HG03025 (cell line): Measurements from ENCODE around the gene HTT.

ENCODE experiments used
- ATAC-seq: cut with Tn5 transposase; IDR thresholded peaks from one replicate; pipeline ENCODE4 v1.9.1; 2021; ENCODE audit warnings: mild to moderate bottlenecking, moderate library complexity; ENCODE audit not compliant: unreplicated experiment, low FRiP score

The HTT gene

DNA sequence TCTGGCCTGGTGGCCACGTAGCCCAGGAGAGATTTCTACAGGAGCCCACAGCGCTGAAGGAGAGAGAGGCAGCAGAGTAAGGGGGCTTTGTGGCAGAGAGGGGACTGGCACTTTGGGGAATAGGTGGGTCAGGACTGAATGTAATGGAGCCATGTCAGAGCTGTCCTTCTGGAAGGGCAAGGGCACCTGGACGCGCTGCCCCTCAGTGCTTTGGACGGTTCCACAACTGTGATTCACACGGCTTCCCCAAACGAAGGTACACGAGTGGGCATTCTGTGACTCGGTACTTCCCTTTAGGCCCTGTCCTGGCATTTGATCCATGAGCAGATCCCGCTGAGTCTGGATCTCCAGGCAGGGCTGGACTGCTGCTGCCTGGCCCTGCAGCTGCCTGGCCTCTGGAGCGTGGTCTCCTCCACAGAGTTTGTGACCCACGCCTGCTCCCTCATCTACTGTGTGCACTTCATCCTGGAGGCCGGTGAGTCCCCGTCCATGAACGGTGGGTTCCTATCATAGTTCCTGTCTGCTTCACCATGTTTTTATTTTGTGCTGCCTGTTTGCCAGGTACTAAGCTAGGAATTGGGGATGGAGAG is 139.3 kb downstream of the HTT start:
- ATAC-seq, result no peak

DNA sequence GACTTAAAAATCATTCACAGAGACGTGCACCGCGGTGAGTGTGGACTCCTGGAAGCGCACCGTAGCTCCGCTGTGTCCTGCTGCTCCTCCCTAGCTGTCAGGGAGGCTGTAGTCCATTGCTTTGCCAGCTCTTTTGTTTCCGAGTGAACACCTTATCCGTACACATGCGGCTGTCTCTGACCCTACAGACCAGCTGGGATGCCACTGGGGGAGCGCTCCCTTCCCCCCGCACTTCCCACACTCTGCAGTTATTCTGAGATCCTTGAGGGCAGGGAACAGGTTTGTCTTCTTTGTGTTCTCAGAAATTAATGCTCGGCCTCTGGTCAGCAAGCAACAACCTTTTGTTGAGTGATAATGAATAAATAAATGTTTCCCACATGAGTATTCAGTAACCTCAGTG is 140.8 kb downstream of the HTT start:
- ATAC-seq, result no peak

DNA sequence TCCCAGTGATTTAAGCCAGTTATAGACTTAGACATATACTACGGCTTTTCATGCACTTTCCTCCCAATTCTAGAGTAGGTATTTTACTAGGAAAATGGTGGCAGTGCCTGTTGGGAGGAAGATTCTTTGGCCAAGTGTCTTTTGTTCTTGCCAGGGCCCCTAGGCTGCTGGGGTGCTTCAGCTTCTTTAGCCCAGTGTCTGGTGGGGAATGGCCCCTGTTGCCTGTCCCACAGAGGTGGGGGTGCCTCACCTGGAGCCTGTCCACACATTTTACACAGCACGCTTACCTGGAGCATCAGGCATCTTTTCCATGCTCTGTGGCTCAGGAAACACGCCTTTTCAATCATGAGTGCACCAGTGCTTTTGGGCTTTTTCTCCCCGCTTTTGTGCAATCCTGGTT is 141.3 kb downstream of the HTT start:
- no peak for ATAC-seq

DNA sequence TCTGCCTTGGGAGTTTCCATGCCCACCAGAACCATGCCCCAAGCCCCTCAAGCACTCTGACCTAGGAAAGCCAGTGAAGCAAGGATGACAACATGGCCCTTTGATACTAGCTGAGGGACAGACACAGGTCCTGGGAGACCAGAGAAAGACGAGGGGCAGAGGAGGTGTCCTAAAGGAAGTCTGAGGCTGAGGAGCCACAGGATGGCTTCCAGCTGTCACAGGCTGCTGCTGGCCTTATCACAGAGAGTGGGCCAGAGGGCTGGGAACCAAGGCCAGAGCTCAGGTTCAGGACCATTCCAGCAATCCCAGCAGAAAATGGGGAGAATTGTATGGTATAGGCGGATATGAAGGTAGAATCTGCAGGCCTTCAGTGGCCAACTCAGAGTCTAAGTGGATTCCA is 142.8 kb downstream of the HTT start:
- ATAC-seq, result no peak

DNA sequence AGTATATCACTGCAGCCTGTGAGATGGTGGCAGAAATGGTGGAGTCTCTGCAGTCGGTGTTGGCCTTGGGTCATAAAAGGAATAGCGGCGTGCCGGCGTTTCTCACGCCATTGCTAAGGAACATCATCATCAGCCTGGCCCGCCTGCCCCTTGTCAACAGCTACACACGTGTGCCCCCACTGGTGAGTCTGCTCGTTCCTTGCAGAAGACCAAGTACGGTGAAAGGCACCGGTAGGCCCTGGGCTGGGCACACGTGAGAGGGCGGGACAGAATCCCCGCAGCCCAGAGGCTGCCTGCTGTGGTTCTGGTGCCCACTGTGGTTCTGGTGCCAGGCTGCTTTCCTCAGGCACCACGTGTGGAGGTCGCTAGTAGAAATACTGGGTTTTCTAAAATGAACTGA is 143.3 kb downstream of the HTT start:
- no peak for ATAC-seq

DNA sequence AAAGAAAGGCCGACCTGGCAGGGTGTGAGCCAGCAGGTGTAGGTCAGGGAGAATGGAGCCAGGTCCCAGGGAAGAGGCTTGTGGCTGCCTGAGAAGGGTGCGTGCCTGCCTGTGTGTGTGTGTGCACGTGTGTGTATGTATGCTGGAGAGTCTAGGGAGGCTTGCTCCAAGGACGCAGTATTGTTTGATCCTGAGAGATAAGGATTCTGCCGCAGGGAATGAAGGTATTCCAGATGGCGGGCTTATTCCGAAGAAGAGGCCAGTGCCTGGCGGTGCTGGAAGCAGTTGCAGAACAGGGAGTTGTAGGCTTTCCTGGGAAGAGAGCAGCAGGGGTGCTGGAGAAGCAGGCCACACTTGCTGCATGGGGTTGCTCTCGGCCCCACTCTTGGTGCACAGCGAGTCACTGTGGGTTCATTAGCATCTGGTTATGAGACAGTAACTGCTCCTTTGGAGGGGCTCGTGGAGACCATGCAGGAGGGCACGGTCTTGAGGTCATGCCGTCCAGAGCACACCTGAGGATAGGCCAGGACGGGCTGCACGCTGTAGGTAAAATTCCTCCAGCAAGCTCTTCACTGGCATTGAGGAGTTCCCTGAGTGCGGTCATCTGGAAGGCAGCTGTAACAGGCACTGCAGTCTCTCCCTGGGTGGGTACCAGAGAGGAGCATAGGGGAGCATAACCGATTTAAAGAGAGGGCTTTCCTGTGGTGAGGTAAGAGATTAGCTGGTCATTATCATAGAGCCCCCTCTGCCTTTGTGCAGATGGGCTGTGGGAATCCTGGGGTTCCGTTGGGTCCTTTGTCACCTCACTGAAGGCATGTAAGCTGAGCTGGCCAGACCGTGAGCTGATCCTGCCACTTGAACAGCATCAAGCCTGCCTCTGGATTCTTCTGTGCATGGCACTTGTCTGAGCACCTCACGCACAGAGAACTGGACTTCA is 144.6 kb downstream of the HTT start:
- no peak for ATAC-seq

DNA sequence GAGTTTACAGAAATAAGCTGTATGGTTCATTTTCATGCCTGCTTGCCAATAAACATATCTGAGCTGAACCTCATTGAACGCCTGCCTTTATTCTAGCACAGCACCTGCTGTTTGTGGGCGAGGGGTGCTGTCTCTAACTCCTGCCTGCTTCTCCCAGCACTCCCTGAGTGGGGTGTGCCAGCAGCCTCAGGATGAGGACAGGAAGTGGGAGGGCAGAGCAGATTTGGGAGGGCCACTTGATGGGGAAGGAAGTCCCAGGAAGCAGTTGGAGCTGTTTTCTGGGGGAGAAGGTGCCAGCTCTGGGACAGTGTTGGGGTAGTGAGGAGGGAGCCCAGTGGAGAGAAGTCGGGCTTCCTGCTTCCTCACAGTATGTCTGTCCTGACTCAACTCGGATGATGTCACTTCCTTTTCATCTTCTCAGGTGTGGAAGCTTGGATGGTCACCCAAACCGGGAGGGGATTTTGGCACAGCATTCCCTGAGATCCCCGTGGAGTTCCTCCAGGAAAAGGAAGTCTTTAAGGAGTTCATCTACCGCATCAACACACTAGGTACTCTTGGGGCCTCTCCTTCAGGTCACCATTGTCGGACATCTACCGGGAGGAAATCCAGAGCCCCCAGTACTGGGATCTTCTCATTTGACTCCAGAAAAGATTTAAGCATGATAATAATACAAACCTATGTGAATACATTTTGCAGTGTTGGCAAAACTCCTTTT is 145.4 kb downstream of the HTT start:
- ATAC-seq, result no peak

DNA sequence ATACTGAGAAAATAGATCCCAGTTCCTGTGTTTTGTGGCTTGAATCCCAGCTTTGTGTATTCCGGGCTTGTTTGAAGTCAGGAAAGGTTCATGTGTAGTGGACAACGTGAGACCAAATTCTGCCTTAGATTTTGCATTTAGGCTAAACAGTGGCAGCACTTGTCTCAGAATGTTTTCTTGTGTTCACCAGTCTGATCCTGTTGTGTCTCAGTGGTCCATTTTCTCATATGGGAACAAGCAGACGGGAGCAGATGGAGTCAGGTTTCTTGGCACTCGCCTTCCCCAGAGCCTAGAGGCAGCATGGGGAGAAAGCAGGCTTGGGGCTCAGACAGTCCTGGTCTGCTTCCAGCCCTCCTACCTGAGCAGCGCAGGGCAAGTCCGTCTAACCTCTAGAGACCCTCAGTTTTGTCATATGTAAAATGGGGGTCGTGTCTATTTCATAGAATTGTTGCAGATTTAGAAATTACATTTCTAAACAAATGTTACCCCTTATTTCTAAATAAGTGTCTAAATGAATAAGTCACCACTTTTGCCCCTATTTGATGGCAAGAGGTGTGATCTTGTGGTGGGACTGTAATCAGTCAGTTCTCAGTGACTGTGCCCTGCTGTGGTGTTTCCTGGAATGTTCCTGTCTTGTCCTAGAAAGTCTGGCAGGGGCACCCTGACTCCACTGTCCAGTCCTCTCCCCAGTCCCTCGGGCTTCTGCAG is 146.1 kb downstream of the HTT start:
- ATAC-seq, result no peak

DNA sequence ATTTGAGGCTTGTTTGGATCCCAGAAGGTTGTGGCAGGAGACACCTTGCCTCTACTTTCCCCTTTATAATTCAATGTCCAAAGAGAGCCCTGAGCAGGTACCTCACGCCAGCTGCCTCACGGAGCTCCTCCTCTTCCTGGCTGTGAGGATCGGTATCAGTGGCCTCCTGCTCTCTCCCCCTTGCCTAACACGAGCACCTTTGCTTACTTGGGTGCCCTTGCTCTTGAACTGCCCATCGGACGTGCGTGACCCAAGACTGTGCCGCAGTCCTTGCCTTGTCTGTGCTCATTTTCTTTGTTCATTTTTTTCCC is 146.7 kb downstream of the HTT start:
- ATAC-seq, result no peak

DNA sequence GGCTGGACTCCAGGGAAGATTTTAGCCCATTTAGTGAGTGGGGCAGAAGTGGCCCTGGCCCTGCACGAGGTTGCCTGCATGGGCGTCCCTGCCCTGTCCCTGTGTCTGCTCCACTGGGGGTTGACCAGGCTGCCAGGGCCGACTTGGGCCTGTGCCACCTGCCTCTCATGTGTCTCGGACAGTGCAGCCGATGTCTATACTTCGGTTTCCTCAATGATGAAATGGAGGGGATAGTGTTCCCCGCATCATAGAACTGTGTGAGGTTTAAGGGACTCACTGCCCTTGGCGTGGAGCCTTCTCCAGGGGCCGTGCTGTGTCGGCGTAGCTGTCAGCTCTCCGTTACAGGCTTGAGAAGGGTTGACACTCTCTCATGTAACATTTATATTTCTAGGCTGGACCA is 147.5 kb downstream of the HTT start:
- ATAC-seq, result no peak

DNA sequence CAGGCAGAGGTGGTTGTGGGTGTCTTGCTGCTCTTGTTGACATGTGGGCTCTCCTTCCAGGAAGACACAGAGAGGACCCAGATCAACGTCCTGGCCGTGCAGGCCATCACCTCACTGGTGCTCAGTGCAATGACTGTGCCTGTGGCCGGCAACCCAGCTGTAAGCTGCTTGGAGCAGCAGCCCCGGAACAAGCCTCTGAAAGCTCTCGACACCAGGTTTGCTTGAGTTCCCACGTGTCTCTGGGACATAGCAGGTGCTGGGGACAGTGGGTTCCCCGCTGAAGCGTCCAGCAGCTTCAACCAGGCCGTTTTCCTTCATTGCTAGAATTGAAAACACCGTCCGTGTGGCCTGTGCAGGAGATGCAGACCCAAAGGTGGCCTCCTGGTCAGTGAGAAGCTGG is 148.9 kb downstream of the HTT start:
- ATAC-seq, result no peak

DNA sequence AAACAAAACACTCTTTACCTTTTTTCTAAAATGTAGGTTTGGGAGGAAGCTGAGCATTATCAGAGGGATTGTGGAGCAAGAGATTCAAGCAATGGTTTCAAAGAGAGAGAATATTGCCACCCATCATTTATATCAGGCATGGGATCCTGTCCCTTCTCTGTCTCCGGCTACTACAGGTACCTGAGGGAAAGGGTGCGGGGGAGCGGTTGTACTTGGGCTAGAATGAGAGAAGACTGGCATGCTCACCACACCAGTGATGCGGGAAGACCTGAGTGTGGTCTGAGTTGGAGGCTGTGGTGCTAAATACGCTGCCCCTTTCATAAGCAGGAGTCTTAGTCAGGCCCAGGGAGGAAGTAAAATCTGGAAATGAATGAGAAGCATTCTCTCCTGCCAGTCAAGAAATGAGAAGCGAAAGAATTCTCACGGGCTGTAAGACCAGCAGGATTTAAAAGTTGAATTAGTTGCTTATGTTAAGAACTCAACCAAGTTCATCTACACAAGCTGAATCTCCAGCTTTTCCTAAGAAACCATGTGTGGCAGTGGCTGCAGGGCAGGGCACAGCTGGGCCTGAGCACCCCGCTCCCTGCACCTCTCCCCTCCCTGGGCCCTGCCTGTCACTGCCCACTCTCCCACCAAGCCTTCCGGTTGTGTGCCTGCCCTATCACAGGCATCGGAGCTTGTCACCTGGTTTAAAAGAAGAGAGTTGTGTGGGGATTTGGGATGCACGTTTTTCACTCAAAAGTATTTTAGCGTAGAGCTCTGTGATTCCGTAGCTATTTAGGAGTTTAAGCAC is 149.7 kb downstream of the HTT start:
- no peak for ATAC-seq

DNA sequence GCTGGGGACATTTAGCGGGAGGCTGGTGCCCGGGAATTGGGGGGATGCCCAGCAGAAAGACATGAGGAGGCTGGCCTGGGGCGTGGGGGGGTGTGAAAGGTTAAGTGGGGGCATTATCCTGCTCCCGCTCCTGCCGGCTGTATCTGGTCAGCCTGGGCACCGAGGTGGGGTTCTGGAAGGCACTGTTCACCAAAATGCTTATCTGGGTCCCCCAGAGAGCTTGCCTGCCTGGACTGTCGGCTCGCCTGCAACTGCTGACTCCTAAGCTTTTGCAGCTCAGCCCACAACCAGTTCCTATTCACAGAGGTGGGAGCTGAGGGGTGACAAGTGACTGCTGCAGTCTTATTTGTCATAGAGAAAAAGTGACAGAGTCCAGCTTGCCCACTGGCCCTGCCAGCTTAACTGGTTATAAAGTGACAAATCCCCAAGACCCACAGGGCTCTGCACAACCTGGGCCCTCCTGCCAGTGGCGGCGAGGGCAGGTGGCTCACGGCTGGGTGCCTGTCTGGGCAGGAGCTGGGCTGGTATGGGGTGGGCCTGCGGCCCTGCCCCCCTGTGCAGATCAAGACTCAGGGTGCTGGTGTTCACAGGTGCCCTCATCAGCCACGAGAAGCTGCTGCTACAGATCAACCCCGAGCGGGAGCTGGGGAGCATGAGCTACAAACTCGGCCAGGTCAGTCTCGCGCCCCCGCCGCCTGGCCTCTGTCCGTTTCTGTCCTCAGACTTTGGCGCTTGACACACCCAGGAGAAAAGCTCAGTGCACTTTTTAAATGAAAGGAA is 150.8 kb downstream of the HTT start:
- no peak for ATAC-seq

DNA sequence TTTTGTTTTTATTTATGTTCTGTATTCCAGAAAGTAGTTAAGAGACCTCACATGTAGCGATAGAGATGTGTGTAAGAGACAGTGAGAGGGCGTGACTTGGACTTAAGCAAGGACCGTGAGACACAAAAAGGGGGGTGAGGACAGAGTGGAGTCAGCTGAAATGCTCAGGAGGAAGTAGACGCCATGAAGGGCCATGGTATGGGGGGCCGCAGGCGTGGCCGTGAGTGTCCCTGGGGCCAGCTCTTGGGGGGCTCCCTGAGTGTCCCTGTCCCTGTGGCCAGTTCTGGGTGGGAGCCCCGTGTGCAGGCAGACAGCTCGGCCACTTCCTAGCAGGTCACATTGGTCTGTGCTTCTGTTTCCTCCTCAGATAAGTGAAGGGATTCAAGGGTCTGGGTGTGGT is 151.5 kb downstream of the HTT start:
- ATAC-seq, result no peak

DNA sequence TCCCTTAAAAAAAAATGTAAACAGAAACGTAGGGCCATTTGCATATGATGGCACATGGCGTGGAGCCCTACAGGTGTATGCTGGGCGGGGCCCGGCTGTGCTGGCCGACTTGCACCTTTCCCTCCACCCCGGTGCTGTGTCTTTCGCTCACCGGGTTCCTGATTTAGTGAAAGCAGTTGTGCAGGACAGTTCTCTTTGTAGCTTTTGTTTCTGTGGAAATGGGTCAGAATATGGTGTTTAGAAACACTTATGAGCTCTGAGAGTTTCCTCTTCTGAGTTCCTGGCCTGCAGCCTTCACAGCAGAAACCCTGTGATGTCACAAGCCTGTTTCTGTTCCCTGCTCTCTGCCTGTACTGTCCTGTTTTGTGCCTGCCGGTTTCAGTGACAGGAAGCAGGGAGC is 152.0 kb downstream of the HTT start:
- ATAC-seq, result no peak

DNA sequence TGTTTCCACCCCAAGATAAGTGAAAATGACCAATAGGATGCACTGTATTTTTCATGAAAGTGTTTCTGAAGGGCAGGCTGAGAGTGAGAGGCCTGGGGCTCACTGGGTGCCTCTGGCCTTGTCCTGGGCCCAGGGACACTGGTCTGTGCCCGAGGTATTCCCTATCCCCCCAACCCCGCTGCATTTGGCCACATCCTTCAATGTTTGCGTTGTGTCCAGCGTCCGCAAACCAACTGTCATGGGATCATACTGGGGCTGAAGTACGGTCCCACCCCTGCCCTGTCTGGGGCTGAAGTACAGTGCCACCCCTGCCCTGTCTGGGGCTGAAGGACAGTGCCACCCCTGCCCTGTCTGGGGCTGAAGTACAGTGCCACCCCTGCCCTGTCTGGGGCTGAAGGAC is 152.5 kb downstream of the HTT start:
- ATAC-seq, result no peak

DNA sequence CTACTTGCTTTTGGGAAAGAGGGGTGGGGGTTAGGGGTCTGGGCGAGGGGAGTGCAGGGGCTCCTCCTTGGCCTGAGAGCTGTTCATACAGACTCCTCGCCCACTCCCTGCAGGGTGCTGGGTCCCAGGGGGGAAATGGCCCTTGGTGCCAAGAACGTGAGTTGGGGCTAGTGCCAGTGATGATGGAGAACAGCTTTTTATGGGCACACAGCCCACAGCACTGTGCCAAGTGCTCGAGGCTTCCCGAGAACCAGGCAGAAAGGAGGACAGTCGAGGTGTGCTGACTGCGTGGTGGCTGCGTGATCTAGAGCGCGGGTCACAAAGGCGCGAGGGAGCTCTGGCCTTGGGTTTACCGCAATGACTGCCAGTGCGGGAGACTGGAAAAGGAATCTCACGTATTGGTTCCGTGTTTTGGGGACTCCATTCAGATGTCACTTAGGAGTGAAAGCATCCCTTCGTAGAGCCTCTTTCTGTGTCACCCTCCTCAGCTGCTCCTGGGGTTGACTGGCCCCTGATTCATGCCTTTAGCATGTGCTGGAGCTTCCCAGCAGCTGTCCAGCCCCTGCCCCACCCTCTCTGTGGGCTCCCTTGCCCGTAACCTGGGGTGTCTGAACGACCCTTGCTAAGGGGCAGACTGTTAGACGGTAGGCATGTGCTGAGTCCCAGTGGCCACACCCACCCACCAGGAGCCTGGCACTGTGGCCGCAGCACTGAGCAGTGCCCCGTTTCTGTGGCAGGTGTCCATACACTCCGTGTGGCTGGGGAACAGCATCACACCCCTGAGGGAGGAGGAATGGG is 153.6 kb downstream of the HTT start:
- no peak for ATAC-seq

DNA sequence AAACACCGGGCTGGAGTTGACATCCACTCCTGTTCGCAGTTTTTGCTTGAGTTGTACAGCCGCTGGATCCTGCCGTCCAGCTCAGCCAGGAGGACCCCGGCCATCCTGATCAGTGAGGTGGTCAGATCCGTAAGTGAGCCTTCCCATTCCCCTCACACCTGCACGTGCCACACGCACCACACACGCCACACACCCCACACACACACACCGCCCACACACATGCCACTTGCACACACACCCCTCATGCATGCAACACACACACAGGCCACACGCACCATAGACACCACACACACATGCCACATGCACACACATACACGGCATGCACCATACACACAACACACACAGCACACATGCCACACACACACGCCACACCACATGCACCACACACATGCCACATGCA is 154.4 kb downstream of the HTT start:
- ATAC-seq, result no peak

DNA sequence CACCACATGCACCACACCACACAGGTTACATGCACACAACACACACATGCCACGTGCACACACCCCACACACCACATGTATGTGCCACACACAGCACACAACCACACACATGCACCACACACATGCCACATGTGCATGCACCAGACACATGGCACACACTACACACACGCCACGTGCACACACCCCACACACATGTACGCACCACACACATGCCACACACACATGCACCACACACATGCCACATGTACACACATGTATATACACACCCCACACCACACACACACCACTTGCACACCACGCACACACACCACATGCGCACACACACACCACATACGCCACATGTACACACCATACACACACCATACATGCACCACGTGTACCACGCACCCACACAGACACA is 154.8 kb downstream of the HTT start:
- no peak for ATAC-seq
